Measurements from ENCODE around the gene CYP19A1.

Gene CYP19A1

DNA sequence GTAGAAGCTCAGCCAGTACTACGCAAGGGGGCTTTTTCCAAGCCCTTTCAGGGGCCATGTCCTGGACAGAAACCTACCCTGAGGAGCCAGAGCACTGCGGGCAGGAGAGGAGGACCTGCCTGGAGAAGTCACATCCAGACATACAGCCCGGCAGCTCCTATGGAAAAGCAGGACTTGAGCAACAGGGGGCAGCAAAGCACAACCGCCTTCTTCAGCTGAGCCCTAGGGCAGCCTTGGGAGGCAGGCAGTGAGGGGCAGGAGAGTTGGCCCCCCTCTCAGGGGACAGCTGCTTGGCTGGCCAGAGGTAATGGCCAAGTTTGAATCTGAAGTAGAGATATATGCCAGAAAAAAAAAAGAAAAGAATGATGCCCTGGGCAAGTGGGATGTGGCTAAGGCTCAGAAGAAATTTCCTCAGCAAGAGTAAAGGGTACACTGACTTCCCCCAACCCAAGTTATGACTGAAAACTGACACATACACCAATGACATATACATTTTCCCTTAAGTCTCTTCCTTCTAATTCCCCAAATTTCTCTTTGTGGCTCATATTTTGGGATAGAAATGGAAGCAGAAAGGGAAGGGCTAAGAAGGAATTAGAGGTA lies 56.9 kb downstream of the CYP19A1 start:
- TF ChIP-seq, protein P1, sequence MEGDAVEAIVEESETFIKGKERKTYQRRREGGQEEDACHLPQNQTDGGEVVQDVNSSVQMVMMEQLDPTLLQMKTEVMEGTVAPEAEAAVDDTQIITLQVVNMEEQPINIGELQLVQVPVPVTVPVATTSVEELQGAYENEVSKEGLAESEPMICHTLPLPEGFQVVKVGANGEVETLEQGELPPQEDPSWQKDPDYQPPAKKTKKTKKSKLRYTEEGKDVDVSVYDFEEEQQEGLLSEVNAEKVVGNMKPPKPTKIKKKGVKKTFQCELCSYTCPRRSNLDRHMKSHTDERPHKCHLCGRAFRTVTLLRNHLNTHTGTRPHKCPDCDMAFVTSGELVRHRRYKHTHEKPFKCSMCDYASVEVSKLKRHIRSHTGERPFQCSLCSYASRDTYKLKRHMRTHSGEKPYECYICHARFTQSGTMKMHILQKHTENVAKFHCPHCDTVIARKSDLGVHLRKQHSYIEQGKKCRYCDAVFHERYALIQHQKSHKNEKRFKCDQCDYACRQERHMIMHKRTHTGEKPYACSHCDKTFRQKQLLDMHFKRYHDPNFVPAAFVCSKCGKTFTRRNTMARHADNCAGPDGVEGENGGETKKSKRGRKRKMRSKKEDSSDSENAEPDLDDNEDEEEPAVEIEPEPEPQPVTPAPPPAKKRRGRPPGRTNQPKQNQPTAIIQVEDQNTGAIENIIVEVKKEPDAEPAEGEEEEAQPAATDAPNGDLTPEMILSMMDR (IDR thresholded peaks at IDR 0.05; ENCODE audit: insufficient read depth, low read depth, low read length, missing control alignments) = peak; percentile 72
- H3K4me3 ChIP-seq (ENCODE audit: low read depth, low read length) = no peak overlapping the region
- DNase-seq (ENCODE audit: low read depth) = peak; percentile 65

DNA sequence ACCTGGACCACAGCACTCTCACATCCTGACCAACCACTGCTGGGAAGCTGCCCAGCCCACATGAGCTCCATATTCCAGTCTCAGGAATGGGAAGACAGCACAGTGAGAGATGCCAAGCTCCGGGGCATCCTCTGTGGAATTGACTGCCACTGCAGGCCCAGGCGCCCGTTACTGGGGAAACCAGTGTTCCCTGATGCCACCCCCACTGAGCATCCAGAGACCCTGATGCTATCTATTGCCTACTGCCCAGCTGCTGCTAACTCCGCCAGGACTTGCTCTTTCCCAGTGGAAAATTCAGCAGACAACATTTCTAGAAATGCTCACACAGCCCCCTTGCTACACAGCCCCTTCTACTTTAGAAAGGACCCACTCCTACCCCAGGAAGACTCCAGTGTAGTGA lies 57.6 kb downstream of the CYP19A1 start:
- TF ChIP-seq, protein P1 (IDR thresholded peaks at IDR 0.05; ENCODE audit: insufficient read depth, low read depth, low read length, missing control alignments) = no peak
- no peak for DNase-seq (ENCODE audit: low read depth)
- no peak overlapping the region for H3K4me3 ChIP-seq (ENCODE audit: low read depth, low read length)

DNA sequence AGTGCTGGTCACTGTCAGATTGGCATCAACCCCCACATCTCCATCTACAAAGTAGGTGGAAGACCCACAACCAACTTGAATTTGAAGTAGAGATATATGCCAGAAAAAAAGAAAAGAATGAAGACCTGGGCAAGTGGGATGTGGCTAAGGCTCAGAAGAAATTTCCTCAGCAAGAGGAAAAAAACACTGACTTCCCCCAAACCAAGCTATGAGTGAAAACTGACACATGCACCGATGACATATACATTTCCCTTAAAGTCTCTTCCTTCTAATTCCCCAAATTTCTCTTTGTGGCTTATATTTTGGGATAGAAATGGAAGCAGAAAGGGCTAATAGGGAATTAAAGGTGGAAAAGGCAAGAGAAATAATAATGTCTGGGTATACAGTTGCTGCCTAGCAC lies 59.0 kb downstream of the CYP19A1 start:
- TF ChIP-seq, protein P1 (IDR thresholded peaks at IDR 0.05; ENCODE audit: insufficient read depth, low read depth, low read length, missing control alignments) = no peak
- no peak overlapping the region for H3K4me3 ChIP-seq (ENCODE audit: low read depth, low read length)
- DNase-seq (ENCODE audit: low read depth) = no peak

DNA sequence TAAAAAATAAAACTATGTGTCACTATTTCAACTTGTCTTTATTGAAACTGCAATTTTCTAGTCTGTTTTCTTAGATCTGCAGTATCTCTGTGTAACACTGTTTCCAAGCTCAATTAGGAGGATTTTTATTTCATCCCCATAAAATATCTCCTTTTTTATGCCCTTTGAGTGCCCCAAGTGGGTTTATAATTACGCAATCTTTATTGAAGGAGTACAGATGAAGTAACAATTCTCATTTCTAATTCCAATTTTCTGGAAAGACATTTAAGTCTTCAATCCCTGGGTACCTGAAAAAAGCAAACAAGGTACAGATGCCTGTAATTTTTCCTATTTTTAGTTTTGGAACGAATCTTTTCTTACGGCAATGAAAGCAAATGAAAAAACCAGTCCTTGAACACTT lies 61.3 kb downstream of the CYP19A1 start:
- DNase-seq (ENCODE audit: low read depth) = no peak
- no peak overlapping the region for H3K4me3 ChIP-seq (ENCODE audit: low read depth, low read length)
- TF ChIP-seq, protein P1 (IDR thresholded peaks at IDR 0.05; ENCODE audit: insufficient read depth, low read depth, low read length, missing control alignments) = no peak

DNA sequence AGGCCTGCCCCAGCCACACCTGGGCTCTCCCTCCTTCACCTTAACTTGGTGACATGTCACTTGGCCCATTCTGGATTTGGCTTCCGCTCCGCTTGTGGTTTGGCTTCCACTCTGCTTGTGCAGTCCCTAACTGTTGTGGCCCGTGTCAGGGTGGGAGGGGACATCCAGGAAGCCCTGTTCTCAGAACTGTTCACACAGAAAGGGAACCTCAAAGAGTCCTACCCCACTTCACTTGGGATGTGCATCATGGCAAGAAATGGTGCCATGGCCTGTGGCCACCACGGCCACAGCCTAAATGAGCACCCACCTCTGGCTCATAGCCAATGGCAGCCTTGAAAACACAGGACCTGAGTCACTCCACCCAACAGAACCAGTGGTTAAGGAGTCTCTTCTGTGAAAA lies 63.4 kb downstream of the CYP19A1 start:
- DNase-seq (ENCODE audit: low read depth) = no peak
- H3K4me3 ChIP-seq (ENCODE audit: low read depth, low read length) = no peak overlapping the region
- TF ChIP-seq, protein P1 (IDR thresholded peaks at IDR 0.05; ENCODE audit: insufficient read depth, low read depth, low read length, missing control alignments) = no peak

DNA sequence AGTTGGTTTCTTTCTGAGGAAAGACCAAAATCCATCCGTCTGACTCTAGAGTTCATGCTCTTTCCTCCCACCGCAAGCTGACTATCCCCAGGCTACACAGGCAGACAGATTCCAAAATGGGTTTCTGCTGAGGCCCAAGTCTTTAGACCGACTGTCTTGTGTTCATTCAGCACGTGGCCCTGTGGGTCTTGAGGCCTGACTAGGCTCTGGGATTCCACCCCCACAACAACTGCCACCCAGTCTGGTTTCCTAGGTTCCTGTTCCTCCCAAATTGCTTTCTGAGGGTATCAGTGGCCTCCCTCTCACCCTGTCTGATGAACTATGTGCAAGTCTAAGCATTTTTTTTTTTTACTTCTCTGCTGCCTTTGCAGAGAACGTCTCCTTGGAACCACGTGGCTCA lies 67.7 kb downstream of the CYP19A1 start:
- no peak overlapping the region for H3K4me3 ChIP-seq (ENCODE audit: low read depth, low read length)
- no peak for DNase-seq (ENCODE audit: low read depth)
- TF ChIP-seq, protein P1 (IDR thresholded peaks at IDR 0.05; ENCODE audit: insufficient read depth, low read depth, low read length, missing control alignments) = no peak

DNA sequence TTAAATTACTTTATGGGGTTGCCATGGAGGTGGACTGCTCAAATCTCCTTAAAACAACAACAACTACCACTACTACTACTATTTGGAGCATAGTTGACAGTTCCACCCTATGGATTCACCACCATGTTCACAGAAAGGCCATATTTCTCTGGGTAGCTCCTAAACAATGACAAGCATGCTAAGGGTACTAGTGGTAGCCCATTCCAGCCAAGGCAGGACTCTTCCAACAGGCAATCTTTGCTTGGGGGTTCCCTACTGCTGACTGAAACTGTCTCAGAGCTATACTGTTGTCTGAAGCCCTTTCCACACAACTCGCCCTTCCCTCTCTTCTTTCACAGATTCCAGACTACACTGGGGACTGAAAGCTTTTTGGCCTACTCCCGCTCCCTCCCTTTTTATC lies 68.9 kb downstream of the CYP19A1 start:
- TF ChIP-seq, protein P1 (IDR thresholded peaks at IDR 0.05; ENCODE audit: insufficient read depth, low read depth, low read length, missing control alignments) = no peak
- no peak for DNase-seq (ENCODE audit: low read depth)
- H3K4me3 ChIP-seq (ENCODE audit: low read depth, low read length) = no peak overlapping the region
